ENCODE data around the gene SLC66A2.

DNA sequence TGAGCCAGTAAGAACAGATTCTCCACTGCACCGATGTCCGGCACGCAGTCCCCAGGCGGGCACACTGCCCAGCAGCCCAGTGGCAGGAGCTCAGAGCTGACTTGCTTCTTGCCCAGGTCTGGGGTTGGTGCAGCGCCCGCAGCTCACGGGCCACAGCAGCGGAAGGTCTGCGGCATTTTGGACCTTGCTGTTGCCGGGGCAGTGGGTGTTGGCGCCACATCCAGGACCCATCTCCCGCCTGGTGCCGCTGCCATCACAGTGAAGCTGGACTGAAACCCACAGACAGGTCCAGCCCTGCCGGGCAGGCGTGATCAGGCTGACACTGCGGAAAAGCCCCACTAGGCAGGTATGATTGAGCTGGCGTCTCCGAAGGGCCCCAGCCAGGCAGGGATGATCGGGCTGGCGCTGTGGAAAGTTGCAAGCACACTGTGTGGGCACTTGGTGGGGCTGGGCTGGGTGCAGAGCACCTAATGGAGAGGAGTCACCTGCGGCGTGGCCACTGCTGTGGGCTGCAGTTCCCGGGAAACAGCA lies 75.5 kb downstream of the SLC66A2 start:
- TF ChIP-seq, protein P1, sequence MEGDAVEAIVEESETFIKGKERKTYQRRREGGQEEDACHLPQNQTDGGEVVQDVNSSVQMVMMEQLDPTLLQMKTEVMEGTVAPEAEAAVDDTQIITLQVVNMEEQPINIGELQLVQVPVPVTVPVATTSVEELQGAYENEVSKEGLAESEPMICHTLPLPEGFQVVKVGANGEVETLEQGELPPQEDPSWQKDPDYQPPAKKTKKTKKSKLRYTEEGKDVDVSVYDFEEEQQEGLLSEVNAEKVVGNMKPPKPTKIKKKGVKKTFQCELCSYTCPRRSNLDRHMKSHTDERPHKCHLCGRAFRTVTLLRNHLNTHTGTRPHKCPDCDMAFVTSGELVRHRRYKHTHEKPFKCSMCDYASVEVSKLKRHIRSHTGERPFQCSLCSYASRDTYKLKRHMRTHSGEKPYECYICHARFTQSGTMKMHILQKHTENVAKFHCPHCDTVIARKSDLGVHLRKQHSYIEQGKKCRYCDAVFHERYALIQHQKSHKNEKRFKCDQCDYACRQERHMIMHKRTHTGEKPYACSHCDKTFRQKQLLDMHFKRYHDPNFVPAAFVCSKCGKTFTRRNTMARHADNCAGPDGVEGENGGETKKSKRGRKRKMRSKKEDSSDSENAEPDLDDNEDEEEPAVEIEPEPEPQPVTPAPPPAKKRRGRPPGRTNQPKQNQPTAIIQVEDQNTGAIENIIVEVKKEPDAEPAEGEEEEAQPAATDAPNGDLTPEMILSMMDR (IDR thresholded peaks at IDR 0.05) = no peak
- no peak for TF ChIP-seq POLR2A (IDR thresholded peaks at IDR 0.05)
